RWPE2 (cell line): Measurements from ENCODE around the gene CAST.

Source experiments
- ATAC-seq: fragments of 200-7000 bp; cut with Tn5 transposase; 3 replicates; pipeline ENCODE4 v1.9.1; 2021; ENCODE audit warnings: low read depth
- DNase-seq: peaks from one replicate; pipeline ENCODE4 v3.0.0-alpha.2; 2020; ENCODE audit warnings: low spot score
- H3K27ac ChIP-seq: fragments of 450-650 bp; 2 replicates; pipeline ENCODE4 v1.5.1; 2017; ENCODE audit warnings: mild to moderate bottlenecking; ENCODE audit not compliant: poor library complexity, severe bottlenecking
- H3K27me3 ChIP-seq: fragments of 250-450 bp; sonication (Bioruptor Pico); 2 replicates; pipeline ENCODE4 v1.5.1; 2021; ENCODE audit warnings: mild to moderate bottlenecking, moderate library complexity; ENCODE audit not compliant: insufficient read depth, poor library complexity, severe bottlenecking
- H3K36me3 ChIP-seq: fragments of 250-450 bp; sonication (Bioruptor Pico); 2 replicates; pipeline ENCODE4 v1.5.1; 2020; ENCODE audit warnings: low read depth, mild to moderate bottlenecking, moderate library complexity
- H3K4me1 ChIP-seq: fragments of 250-450 bp; sonication (Bioruptor Pico); 2 replicates; pipeline ENCODE4 v1.5.1; 2021; ENCODE audit warnings: mild to moderate bottlenecking, moderate library complexity; ENCODE audit not compliant: insufficient read depth, poor library complexity, severe bottlenecking
- H3K4me3 ChIP-seq: fragments of 250-450 bp; sonication (Bioruptor Pico); 2 replicates; pipeline ENCODE4 v1.5.1; 2021; ENCODE audit warnings: mild to moderate bottlenecking, moderate library complexity; ENCODE audit not compliant: severe bottlenecking
- H3K9me3 ChIP-seq: fragments of 250-450 bp; sonication (Bioruptor Pico); 2 replicates; pipeline ENCODE4 v1.5.1; 2021; ENCODE audit warnings: mild to moderate bottlenecking, moderate library complexity; ENCODE audit not compliant: severe bottlenecking
- TF ChIP-seq, protein P1 (sequence below): fragments of 450-650 bp; IDR thresholded peaks from one replicate; pipeline ENCODE4 v1.5.1; 2017; ENCODE audit warnings: mild to moderate bottlenecking, moderate library complexity; ENCODE audit not compliant: poor library complexity, severe bottlenecking

The CAST gene

DNA sequence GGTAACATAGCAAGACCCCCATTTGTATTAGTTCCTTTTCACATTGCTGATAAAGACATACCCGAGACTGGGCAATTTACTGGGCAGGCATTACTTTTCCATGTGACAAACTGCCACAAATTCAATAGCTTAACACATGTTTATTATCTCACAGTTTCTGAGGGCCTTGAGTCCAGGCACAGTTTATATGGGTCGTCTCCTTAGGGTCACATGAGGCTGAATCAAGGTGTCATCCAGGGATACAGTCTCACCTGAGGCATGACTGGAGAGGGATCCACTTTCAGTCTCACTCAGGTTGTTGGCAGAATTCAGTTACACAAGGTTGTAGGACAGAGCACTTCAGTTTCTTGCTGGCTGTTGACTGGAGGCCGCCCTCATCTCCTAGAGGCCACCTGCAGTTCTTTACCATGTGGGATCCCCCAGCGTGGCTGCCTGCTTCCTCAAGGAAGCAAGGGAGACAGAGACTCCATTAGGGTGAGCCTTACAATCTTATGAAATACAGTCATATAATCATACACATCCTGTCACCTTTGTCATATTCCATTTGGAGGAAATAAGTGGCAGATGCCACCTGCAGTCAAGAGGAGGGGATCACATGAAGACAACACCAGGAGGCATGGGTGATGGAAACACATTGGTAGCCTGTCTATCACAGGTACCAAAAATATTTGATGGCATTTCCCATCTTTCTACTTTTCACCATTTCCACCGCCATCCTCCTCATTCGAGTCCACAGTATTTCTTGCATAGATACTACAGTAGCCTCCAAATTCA is 160.7 kb downstream of the CAST start:
- Histone ChIP-seq H3K9me3 (no peaks in the 10 kb centered on the region), H3K4me1 (peaks cover 24% of the 10 kb centered on the region), H3K36me3 (no peaks in the 10 kb centered on the region), H3K4me3 (no peak overlapping the region), H3K27me3 (no peaks in the 10 kb centered on the region), H3K27ac (no peak overlapping the region)
- TF ChIP-seq, protein P1, sequence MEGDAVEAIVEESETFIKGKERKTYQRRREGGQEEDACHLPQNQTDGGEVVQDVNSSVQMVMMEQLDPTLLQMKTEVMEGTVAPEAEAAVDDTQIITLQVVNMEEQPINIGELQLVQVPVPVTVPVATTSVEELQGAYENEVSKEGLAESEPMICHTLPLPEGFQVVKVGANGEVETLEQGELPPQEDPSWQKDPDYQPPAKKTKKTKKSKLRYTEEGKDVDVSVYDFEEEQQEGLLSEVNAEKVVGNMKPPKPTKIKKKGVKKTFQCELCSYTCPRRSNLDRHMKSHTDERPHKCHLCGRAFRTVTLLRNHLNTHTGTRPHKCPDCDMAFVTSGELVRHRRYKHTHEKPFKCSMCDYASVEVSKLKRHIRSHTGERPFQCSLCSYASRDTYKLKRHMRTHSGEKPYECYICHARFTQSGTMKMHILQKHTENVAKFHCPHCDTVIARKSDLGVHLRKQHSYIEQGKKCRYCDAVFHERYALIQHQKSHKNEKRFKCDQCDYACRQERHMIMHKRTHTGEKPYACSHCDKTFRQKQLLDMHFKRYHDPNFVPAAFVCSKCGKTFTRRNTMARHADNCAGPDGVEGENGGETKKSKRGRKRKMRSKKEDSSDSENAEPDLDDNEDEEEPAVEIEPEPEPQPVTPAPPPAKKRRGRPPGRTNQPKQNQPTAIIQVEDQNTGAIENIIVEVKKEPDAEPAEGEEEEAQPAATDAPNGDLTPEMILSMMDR: no peak
- DNase-seq (no peak), ATAC-seq (no peak)

DNA sequence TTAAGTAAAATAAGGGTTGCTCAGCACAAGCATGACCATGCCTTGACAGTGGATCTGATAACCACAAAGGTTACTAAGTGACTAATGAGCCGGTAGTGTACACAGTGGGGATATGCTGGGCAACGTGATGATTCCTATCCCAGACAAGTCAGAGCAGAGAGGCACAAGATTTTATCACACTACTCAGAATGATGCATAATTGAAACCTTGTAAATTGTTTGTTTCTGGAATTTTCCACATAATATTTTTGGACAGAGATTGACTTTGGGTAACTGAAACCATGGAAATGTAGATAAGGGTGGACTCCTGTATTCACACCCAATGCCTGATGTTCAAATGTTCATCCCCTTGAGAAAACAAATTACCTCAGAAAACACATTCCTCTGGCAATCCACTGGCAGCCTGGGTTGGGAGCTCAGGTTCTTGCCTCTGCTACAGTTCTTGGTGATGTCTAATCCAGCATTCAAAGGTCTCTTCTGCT is 161.8 kb downstream of the CAST start:
- Histone ChIP-seq H3K4me1 (peaks cover 24% of the 10 kb centered on the region), H3K27me3 (no peaks in the 10 kb centered on the region), H3K27ac (peak overlapping the region; percentile 66), H3K9me3 (no peaks in the 10 kb centered on the region), H3K4me3 (no peak overlapping the region), H3K36me3 (no peaks in the 10 kb centered on the region)
- ATAC-seq: peak; percentile 99
- peak; percentile 84 for DNase-seq
- TF ChIP-seq, protein P1: no peak
